GM18505 (cell line): ENCODE data around the gene TCF20.

Source experiments
- ATAC-seq: cut with Tn5 transposase; IDR thresholded peaks from one replicate; pipeline ENCODE4 v1.9.1; 2021; ENCODE audit not compliant: unreplicated experiment
- POLR2A ChIP-seq: IDR thresholded peaks from 4 replicates; pipeline ENCODE4 v1.6.1; 2011; ENCODE audit warnings: borderline replicate concordance; ENCODE audit not compliant: insufficient read depth, insufficient read length; ENCODE audit errors: extremely low read depth

TCF20 gene

GRCh38 chr22:42282943-42283277 lies 12.5 kb upstream of the TCF20 start:
- no peak for TF ChIP-seq POLR2A
- no peak for ATAC-seq

DNA sequence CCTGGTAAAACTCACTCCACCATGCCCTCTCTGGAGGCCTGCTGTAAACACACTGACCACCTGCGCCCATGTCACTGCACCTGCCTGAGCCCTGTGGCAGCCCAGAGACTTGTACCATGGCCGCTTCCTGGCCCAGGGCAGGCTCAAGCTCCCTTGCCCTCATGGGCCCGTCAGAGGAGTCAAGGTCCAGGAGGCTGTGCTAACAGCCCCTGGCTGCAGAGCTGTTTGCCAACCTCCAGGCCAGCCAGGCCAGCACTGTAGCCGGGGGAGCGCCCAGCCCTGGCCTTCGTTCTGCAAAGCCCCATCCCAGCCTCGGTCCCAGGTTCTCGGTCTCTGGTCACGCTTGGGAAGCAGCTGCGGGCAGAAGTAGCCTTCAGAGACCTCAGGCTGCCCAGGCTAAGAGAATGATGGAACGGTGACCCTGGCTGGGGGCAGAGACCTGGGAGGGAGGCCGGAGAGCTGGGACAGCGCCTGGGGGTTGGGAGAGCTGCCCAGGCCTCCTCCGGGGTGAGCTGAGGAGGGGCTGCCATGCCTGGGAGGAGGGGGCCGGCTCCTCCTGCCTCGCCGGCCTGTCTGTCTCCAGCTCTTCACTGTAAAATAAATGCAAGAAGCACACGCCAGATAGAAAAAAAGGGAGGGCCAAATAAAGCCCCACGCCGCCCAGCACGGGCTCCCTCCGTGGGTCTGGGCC lies 11.9 kb upstream of the TCF20 start:
- TF ChIP-seq POLR2A, result no peak
- ATAC-seq, result no peak

- no peak for TF ChIP-seq POLR2A
- no peak for ATAC-seq
Observed at GRCh38 chr22:42281706-42282251, 11.3 kb upstream of the TCF20 start.

DNA sequence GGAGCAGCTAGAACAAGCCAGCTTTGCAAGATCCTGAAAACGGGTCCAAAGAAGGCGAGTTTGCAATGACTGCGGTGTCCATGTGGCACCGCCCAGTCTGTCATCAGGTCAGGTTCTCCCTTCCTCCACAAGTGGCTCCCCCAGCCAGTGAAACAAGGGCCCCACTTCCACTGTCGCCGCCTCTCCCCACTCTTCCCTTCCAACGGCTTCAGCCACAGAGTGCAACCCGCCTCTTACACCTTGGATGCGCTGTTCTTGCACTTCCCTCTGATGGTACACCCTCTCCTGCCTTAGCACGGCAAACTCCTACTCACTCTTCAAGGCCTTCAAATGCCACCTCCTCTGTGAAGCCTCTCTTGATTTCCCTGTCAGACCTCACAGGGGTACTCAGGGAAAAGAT lies 10.8 kb upstream of the TCF20 start:
- no peak for ATAC-seq
- TF ChIP-seq POLR2A, result no peak

DNA sequence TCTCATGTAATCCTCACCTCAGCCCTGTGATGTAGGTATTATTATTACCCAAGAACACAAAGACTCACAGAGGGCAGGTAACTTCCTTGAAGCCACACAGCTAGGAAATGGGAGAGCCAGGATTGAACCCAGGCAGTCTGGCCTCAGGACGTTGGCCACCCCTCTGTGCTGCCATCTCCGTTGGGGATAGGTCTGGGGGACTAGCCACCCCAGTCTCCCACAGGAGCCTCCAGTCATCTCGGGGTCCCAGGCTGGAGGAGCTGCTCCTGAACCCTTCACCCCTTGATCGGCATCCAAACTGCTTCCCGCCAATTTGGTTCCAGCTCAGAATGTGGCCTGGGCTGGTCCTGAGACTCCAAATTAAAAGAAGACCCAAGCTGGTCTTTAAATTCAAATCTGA lies 10.4 kb upstream of the TCF20 start:
- TF ChIP-seq POLR2A, result no peak
- no peak for ATAC-seq

DNA sequence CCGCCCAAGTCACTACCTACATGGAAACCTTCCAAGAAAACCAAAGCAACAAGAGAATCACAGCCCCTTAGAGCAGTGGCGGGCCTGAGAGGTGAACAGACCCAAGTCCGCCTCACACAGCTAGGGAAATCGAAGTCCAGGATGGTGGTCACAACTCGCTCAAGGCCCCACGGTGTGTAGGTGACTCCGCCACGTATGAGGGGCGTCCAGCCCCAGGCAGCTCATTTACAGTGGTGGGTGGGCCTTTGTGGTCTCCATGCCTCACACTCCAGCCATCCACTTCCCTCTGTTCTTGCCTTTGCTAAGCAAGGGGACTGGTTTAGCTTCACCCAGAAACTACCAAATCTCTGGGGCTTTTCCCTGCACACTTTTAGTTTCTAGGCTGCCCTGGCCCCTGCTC lies 9.7 kb upstream of the TCF20 start:
- ATAC-seq, result no peak

DNA sequence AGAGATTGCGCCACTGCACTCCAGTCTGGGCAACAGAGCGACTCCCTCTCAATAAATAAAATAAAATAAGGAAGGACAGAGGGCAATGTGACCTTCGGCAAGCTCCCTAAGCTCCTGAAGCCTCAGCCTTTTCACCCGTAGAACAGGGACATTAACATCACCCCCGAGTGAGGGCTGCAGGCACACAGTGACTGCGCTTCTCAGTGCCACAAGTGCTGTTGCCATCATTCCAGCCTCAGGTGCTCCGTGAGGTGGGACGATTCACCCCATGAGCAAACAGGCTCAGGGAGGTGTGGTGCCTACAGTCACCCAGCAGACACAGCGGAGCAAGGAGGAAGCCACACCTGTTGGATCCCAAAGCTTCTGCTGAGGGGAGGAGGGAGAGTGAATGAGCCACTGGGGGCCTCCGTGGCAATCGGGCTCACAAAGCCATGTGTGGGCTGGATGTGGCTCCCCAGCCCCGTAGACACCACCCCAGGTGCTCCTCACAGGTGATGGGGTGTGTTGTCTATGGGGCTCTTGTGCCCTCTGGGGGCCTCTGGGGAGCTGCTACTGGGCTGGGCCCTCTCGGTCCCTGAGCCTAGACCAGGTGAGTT lies 9.1 kb upstream of the TCF20 start:
- no peak for TF ChIP-seq POLR2A
- no peak for ATAC-seq

More for the DNA sequence above, 9.7 kb upstream of the TCF20 start:
- TF ChIP-seq POLR2A, result no peak

GRCh38 chr22:42277988-42278776 lies 7.7 kb upstream of the TCF20 start:
- ATAC-seq, result no peak
- no peak for TF ChIP-seq POLR2A

GRCh38 chr22:42277232-42277753 lies 6.8 kb upstream of the TCF20 start:
- no peak for TF ChIP-seq POLR2A
- no peak for ATAC-seq

GRCh38 chr22:42275970-42276369 lies 5.5 kb upstream of the TCF20 start:
- no peak for ATAC-seq
- TF ChIP-seq POLR2A, result no peak

- no peak for ATAC-seq
- TF ChIP-seq POLR2A, result no peak
Observed at GRCh38 chr22:42275176-42275575, 4.7 kb upstream of the TCF20 start.

GRCh38 chr22:42273855-42274451 lies 3.5 kb upstream of the TCF20 start:
- no peak for ATAC-seq

GRCh38 chr22:42272431-42272999 lies 2.1 kb upstream of the TCF20 start:
- no peak for TF ChIP-seq POLR2A
- ATAC-seq, result no peak

More at GRCh38 chr22:42273855-42274451, 3.5 kb upstream of the TCF20 start:
- no peak for TF ChIP-seq POLR2A
